T1000 (cell line): ENCODE results near the gene JAKMIP1.

ENCODE experiments used
- DNase-seq: peaks from one replicate; lab custom pipeline; 2025; ENCODE audit warnings: mixed read lengths; lab: John Stamatoyannopoulos, UW

The JAKMIP1 gene

GRCh38 chr4:6042293-6043063 is 157.9 kb downstream of the JAKMIP1 start:
- DNase-seq, result no peak

DNA sequence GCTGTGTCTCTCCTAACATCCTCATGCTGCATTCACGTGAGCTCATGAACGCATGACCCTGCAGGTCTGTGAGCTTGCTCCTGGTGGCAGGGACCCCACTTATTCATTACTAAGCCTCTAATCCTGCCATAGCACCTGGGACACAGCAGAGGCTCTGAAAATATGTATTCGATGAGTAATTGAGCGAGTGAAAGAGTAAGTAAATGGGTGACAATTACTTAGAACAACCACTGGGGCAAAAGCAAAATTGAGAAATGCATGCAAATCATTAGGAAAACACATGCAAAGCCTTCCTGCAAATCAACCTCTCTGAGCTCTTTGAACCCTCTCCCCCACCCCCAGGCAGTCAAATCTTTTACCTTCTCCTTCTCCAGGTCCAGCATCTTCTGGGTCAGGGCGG is 158.5 kb downstream of the JAKMIP1 start:
- DNase-seq, result no peak

- DNase-seq, result no peak
Observed at GRCh38 chr4:6038711-6039110, 161.6 kb downstream of the JAKMIP1 start.

GRCh38 chr4:6035786-6036185 is 164.6 kb downstream of the JAKMIP1 start:
- DNase-seq, result no peak

DNA sequence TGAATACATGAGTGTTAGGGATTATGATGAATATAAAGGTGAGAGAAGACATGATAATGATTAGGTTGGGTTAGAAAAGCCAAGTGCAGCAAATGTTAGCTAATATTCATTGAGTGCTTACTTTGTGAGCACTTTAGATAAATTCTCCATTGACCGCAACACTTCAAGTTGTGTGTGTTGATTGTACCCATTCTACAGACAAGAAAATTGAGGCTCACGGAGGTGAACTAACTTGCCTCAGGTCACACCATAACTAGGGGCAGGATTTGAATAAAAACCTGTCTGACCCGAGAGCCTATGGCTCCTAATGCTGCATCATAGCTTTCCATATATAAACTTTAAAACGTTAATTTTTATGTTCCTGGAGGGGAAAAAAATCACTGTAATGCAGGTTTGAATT is 167.0 kb downstream of the JAKMIP1 start:
- no peak for DNase-seq

- no peak for DNase-seq
Observed at GRCh38 chr4:6032249-6033244, 167.8 kb downstream of the JAKMIP1 start.

- DNase-seq, result no peak
Observed at GRCh38 chr4:6031846-6032245, 168.5 kb downstream of the JAKMIP1 start.

DNA sequence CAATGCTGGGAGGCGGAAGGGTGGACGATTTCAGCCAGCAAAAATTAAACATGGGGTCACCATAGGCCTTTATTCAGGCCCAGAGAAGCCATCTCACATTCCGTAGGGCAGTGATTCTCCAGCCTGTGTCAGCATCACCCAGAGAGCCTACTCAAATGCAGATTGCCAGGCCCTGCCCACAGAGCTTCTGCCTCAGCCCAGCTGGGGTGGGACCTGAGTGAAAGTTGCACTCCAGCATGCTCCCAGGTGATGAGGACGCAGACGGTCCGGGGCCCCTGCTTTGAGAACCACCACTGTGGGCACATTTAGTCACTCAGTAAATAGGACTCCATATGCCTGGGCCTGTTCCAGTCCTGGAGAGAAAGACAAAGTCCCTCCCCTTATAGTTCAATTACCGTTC is 169.7 kb downstream of the JAKMIP1 start:
- no peak for DNase-seq

DNA sequence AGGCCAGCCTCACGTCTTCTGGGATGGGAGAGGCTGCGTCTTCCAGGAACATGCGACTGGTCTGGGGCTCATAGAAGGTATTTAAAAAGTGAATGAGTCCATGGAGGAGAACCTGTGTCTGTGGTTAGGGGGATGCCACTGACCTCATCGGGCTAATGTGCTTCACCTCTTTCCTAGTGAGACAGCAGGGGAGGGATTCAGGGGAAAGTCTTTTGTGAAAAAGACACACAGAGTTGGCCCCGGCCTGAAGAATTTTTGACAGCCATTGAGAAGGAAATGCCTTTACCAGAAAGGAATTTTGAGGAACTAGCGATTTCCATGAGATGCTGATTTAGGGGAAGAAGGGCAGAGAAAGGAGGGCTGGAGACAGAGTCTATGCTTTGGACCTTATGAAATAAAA is 171.1 kb downstream of the JAKMIP1 start:
- DNase-seq, result no peak

DNA sequence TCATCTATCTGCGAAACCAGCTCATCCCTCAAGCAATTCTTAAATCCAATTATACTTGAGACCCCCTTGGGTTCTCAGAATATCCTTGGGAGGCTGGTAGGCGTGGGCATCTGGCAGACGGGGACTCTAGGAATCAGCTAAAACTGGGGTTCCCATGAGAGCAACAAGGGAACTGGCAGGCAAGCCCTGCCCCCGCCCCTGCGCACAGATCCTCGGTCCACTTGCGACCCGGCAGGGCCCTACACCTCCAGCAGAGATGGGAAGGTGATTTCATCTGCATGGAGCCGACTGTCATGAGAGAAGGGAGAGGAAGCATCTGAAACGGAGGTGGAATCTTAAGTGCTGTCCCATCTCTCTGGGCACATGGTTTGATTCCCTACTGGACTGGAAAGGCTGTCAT is 172.2 kb downstream of the JAKMIP1 start:
- no peak for DNase-seq

- DNase-seq, result no peak
Observed at GRCh38 chr4:6027392-6027791, 173.0 kb downstream of the JAKMIP1 start.

DNA sequence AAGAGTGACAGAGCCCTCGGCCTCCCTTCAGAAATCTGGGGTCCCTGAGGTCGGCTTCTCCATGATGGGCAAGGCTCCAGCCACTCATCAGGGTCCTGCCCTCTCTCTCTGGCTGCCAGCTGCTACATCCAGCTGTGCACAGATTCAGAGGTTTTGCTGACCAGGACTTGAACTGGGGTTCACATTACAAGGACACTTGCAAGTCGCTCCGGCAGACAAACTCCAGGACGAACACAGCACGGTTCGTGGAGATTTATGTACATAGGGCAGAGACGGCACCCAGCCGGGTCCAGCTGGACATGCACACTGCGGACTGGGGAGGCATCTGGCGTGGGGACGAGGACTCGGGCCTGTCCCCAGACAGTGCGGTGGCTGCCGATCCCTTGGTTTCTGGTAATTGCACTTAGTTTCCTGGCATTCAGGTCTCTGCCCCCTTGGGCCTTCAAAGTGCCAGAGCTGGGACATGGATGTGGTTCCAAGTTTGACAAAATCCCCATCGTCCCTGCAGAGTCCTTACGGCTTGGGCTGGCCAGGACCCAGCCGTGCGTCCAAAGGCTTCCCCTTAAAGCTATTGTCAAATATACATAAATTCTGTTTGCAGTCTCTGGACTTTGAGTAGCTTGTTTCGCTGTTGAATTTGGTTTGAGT is 175.9 kb downstream of the JAKMIP1 start:
- DNase-seq, result no peak

GRCh38 chr4:6023731-6024130 is 176.6 kb downstream of the JAKMIP1 start:
- DNase-seq, result no peak

DNA sequence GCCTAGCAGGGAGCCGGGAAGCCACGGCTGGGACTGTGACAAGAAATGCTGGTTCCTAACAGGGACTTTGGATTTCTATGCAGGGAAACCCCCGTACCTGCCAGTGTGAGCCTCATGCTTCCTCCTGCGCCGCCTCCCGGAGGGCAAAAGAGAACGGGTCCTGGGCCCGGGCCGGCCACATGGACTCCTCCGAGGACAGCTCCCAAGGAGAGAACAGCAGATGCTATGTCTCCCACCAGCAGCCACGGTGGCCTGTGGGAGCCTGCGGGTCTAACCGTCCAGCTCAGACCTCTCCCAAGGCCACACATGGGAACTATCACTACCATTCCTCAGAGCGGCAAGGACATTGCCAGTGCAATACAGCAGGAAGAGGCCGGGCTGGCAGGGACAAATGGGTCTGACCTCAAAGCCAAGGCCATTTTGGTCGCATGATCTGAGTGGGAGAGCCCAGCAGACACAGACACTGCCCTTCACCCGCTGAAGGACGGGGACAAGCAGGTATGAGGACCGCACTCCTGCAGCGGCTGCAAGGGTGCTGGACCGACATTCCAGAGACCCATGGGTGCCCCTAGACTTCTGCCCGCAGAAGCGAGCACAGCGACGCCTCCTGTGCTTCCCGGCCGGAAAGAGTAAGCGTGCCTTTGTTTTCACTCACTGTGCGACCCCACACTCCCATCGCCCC is 177.6 kb downstream of the JAKMIP1 start:
- DNase-seq, result no peak

- DNase-seq, result no peak
Observed at GRCh38 chr4:6021831-6022606, 178.3 kb downstream of the JAKMIP1 start.

GRCh38 chr4:6020613-6021012 is 179.7 kb downstream of the JAKMIP1 start:
- DNase-seq, result no peak

GRCh38 chr4:6019316-6020263 is 180.8 kb downstream of the JAKMIP1 start:
- no peak for DNase-seq

GRCh38 chr4:6018331-6018730 is 182.0 kb downstream of the JAKMIP1 start, which contains the start of gene C4orf50:
C4orf50 (minus strand) TSS chr4:6018431.
- no peak for DNase-seq

- no peak for DNase-seq
Observed at GRCh38 chr4:6017800-6018199, 182.5 kb downstream of the JAKMIP1 start.

GRCh38 chr4:6017030-6017429 is 183.3 kb downstream of the JAKMIP1 start:
- DNase-seq, result no peak
